Transverse colon (tissue), 4 donors: ENCODE data around the gene OR52E6. TPM values are rescaled to one million over a fixed set of nuclear protein-coding genes. Genes with fewer than 3 reads are reported as not detected.

ENCODE experiments used
- DNase-seq: peaks from one replicate; pipeline ENCODE4 v3.0.0-alpha.2; 2019
- H3K27ac ChIP-seq, 4 donors: fragments of 200-600 bp; sonication (generic); 2 replicates each; pipeline ENCODE4 v1.5.1; 2016 to 2018; ENCODE audit warnings: inconsistent platforms in 4 of 4
- H3K27me3 ChIP-seq: fragments of 200-600 bp; sonication (generic); 2 replicates; pipeline ENCODE4 v1.5.1; 2017; ENCODE audit warnings: inconsistent platforms
- H3K36me3 ChIP-seq, 4 donors: fragments of 200-600 bp; sonication (generic); 2 replicates each; pipeline ENCODE4 v1.5.1; 2017 to 2019; ENCODE audit warnings: inconsistent platforms in 4 of 4
- H3K4me1 ChIP-seq, 4 donors: fragments of 200-600 bp; sonication (generic); 2 replicates each; pipeline ENCODE4 v1.5.1; 2017 to 2020; ENCODE audit warnings: inconsistent platforms in 4 of 4
- H3K4me3 ChIP-seq, 4 donors: fragments of 200-600 bp; sonication (generic); 1 replicate in 1 of 4; 2 replicates in 3 of 4; pipeline versions ENCODE4 v1.5.1 to v1.6.1; 2017 to 2019; ENCODE audit warnings: inconsistent platforms in 4 of 4
- H3K9me3 ChIP-seq, 2 donors: fragments of 200-600 bp; sonication (generic); 2 replicates each; pipeline ENCODE4 v1.5.1; 2017 to 2019; ENCODE audit warnings: inconsistent platforms in 2 of 2
- EP300 ChIP-seq: sonication (generic); formaldehyde crosslinking; IDR thresholded peaks from one replicate; pipeline ENCODE4 v1.6.1; 2017; ENCODE audit warnings: antibody characterized with exemption, low read depth
- POLR2A ChIP-seq: fragments of 450-650 bp; IDR thresholded peaks from one replicate; pipeline ENCODE4 v1.6.1; 2016; ENCODE audit warnings: antibody characterized with exemption, mild to moderate bottlenecking, moderate library complexity
- POLR2AphosphoS5 ChIP-seq, 3 donors: sonication (generic); formaldehyde crosslinking; IDR thresholded peaks; one replicate each; pipeline ENCODE4 v1.6.1; 2016; ENCODE audit warnings: antibody characterized with exemption in 3 of 3
- WGBS, 2 donors: methylation state at CpG; one replicate each; pipeline ENCODE4 v1.1.5; 2018; ENCODE audit warnings: low coverage in 1 of 2; 5-methylcytosine and 5-hydroxymethylcytosine counted together
- in situ Hi-C, 4 donors: fragments of 200-750 bp; cut with MboI; loops; one replicate each; pipeline versions ENCODE4 v1.15.0 to v1.15.1; 2017; ENCODE audit warnings: low sequenced_read_pairs in 3 of 4, low pct_ligation_motif_present in 1 of 4, low pct_unique_long_range_greater_than_20kb in 1 of 4
- intact Hi-C: fragments of 100-400 bp; cut with DNase I; formaldehyde crosslinking; loops from one replicate; pipeline ENCODE4 v1.15.1; 2023; ENCODE audit warnings: low total_unique reads
- total RNA-seq, 4 donors: library from RNA; depleted of rRNA; stranded (reverse); fragments of >200 nt; gene quantifications; one replicate each; pipeline ENCODE4 v1.1.0, GENCODE V29; 2016
- TF ChIP-seq, protein P1 (sequence below), 5 experiments: fragments of 200-600 bp in 3 of 5; fragments of 450-650 bp in 2 of 5; sonication (generic) in 3 of 5; IDR thresholded peaks; 1 replicate in 2 of 5; 2 replicates in 3 of 5; pipeline ENCODE4 v1.5.1; 2016 to 2017; ENCODE audit warnings: antibody characterized with exemption in 5 of 5, inconsistent platforms in 3 of 5, mild to moderate bottlenecking in 2 of 5, moderate library complexity in 1 of 5

Gene OR52E6
- total RNA-seq, 4 donors from 2014 or later: not detected

DNA sequence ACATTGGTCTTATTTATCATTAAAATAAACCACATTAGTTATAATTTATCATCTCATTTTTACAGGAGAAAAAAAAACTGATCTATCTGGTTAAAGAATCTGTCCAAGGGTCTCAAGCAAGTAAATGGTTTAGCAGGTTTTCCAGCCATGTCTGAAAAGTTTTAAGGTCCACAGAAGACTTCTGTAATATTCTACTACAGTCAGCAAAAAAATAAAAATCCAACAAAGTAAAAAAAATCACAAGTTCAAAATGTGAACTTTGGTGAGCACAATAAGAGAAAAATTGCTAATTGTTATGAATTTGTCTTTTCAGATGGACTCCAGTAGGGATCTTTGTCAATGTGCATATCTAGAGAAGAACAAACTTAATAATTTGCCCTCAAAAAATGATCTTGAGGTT, 40.1 kb upstream of the OR52E6 start:
- Histone ChIP-seq H3K27ac (no peak overlapping the region), H3K36me3 (no peaks in the 10 kb centered on the region), H3K4me3 (no peak overlapping the region), H3K4me1 (no peaks in the 10 kb centered on the region), H3K27me3 (no peaks in the 10 kb centered on the region), H3K9me3 (no peaks in the 10 kb centered on the region)
- TF ChIP-seq POLR2A (no peak), EP300 (no peak), POLR2AphosphoS5 (IDR thresholded peaks at IDR 0.05) (no peak)
- TF ChIP-seq, protein P1, sequence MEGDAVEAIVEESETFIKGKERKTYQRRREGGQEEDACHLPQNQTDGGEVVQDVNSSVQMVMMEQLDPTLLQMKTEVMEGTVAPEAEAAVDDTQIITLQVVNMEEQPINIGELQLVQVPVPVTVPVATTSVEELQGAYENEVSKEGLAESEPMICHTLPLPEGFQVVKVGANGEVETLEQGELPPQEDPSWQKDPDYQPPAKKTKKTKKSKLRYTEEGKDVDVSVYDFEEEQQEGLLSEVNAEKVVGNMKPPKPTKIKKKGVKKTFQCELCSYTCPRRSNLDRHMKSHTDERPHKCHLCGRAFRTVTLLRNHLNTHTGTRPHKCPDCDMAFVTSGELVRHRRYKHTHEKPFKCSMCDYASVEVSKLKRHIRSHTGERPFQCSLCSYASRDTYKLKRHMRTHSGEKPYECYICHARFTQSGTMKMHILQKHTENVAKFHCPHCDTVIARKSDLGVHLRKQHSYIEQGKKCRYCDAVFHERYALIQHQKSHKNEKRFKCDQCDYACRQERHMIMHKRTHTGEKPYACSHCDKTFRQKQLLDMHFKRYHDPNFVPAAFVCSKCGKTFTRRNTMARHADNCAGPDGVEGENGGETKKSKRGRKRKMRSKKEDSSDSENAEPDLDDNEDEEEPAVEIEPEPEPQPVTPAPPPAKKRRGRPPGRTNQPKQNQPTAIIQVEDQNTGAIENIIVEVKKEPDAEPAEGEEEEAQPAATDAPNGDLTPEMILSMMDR (IDR thresholded peaks at IDR 0.05): no peak
- in situ Hi-C loops: no loop called here
- intact Hi-C loops: no loop called here
- DNase-seq: no peak

GRCh38 chr11:5880329-5880728, 38.6 kb upstream of the OR52E6 start, which contains the start of gene OR52E4:
Gene OR52E4 (plus strand): TSS chr11:5880629. CDS start chr11:5884293, 3,664 bp downstream.
- no peaks in the 10 kb centered on the region for H3K9me3 ChIP-seq
- WGBS, 2 donors: 69 to 79% methylated on average over 3 to 4 of the region's 4 CpGs
- TF ChIP-seq POLR2A: no peak
- TF ChIP-seq EP300: no peak
- no peak for TF ChIP-seq POLR2AphosphoS5 (IDR thresholded peaks at IDR 0.05)
- TF ChIP-seq, protein P1 (IDR thresholded peaks at IDR 0.05): no peak

GRCh38 chr11:5878564-5878963, 36.9 kb upstream of the OR52E6 start:
- H3K36me3 ChIP-seq: no peaks in the 10 kb centered on the region
- DNase-seq: no peak
- no peaks in the 10 kb centered on the region for H3K9me3 ChIP-seq
- no peak overlapping the region for H3K27ac ChIP-seq
- no peak overlapping the region for H3K4me3 ChIP-seq
- H3K27me3 ChIP-seq: no peaks in the 10 kb centered on the region
- 42 to 69% methylated on average over 2 of the region's 2 CpGs for WGBS, 2 donors
- TF ChIP-seq, protein P1 (IDR thresholded peaks at IDR 0.05): no peak
- no peak for TF ChIP-seq POLR2A
- no peak for TF ChIP-seq EP300
- TF ChIP-seq POLR2AphosphoS5 (IDR thresholded peaks at IDR 0.05): no peak
- no peaks in the 10 kb centered on the region for H3K4me1 ChIP-seq
- in situ Hi-C loops: no loop called here
- intact Hi-C loops: no loop called here

More at GRCh38 chr11:5880329-5880728, 38.6 kb upstream of the OR52E6 start, which contains the start of gene OR52E4:
- Histone ChIP-seq H3K4me3 (no peak within 1 kb of the TSS), H3K4me1 (no peaks in the 10 kb centered on the region), H3K27ac (no peak within 1 kb of the TSS), H3K27me3 (no peaks in the 10 kb centered on the region), H3K36me3 (no peaks in the 10 kb centered on the region)
- intact Hi-C loops: no loop called here
- DNase-seq: no peak
- in situ Hi-C loops: no loop called here

DNA sequence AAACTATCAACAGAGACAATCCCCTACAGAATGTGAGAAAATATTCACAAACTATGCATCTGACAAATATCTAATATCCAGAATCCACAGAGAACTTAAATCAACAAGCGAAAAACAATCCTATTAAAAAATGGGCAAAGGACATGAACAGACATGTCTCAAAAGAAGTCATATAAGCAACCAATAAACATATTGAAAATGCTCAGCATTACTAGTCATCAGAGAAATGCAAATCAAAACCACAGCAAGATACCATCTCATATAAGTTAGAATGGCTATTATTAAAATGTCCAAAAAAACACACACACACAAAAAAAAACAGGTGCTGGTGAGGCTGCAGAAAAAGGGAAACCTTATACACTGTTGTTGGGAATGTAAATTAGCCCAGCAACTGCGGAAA, 24.1 kb upstream of the OR52E6 start:
- Histone ChIP-seq H3K9me3 (no peaks in the 10 kb centered on the region), H3K4me3 (no peak overlapping the region), H3K27ac (no peak overlapping the region), H3K36me3 (no peaks in the 10 kb centered on the region), H3K4me1 (no peaks in the 10 kb centered on the region), H3K27me3 (no peaks in the 10 kb centered on the region)
- 82 to 86% methylated on average over 2 of the region's 2 CpGs for WGBS, 2 donors
- TF ChIP-seq POLR2A (no peak), EP300 (no peak), POLR2AphosphoS5 (IDR thresholded peaks at IDR 0.05) (no peak)
- TF ChIP-seq, protein P1 (IDR thresholded peaks at IDR 0.05): no peak
- DNase-seq: no peak
- in situ Hi-C loops (no loop called here), intact Hi-C loops (no loop called here)
